HG03432 (cell line): ENCODE measurements around the gene POR.

Source experiments
- ATAC-seq: cut with Tn5 transposase; IDR thresholded peaks from one replicate; pipeline ENCODE4 v1.9.1; 2021; ENCODE audit warnings: mild to moderate bottlenecking, moderate library complexity; ENCODE audit not compliant: unreplicated experiment

The POR gene

DNA sequence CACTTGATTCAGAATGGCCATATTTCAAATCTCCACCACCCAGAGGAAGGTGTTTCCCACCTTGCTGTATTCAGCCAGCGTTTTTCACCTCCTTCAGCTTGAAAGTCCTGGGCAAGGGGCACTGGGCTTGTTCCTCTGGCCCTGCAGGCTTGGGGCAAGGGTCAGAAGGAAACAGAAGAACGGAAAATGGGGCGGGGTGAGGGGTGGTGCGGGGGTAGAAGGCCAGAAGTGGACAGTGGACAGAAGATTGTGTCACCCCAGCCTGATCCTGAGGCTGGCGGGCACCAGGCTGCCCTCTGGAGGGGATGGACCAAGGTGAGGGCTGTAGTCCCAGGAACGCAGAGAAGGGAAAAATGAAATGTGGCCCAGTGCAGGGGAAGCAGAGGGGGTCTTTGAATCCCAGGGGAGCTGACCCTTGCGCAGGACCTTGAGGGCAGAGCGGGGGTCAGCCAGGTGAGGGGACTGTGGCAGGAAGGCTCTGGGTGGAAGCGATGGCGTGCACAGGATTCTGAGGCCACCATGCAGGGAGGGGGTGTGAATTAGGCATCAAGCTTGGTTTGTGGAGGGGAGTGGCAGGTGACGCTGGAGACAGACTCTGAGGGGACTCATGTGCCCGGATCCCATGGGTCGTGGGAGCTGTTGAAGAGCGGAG, 56.5 kb downstream of the POR start:
- no peak for ATAC-seq

DNA sequence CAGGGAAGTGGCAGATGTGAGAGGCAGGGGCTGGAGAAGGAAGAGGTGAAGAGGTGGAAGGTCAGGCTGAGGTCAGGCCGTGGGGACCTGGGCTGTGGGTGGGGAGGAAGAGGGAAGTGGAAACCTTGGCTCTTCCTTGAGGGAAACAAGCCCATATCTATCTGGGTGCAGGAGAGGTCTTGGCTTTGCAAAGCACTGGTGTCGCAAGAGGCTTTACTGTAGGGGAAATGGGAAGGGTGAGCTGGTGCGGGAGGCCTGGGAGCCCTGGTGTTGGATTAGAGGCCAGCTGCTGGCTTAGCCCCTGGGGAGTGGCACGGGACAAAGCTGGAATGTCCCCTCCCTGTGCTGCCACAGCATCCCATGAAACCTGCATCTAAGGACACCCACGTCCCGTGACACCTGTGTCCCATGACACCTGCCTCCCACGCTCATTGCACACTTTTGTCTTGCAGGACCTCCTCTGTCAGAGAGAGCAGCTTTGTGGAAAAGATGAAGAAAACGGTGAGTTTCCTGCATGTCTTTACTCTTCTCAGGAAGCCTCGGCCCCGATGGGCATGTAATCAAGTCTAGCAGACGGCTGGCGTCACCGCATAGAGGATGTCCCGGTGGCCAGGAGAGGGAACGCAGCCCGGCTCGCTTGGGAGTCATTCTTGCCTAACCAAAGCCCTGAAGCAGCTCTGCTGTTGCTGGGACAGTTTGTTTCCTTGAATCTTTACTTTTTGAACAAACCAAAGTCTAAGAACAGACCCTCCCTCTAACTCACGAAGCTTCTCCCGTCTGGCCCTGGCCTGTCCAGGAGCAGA, 57.2 kb downstream of the POR start:
- ATAC-seq, result no peak

DNA sequence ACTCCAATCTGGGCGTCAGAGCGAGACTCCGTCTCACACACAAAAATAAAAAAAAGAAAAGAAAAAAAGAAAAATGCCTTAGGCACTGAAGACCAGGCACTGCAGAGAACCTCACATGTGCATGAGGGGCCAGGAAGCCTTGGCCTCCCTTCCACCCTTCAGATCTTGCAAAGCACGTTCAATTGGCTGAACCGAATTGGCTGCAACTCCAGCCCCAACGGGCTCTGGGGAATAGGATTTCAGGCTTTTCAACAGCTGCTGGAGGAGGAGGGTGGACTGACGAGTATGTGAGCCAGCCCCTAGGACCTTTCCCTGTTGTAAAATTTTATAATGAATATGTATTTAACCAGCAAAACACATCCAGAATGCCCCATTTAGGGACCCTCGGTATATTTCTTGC, 62.8 kb downstream of the POR start:
- ATAC-seq, result no peak

DNA sequence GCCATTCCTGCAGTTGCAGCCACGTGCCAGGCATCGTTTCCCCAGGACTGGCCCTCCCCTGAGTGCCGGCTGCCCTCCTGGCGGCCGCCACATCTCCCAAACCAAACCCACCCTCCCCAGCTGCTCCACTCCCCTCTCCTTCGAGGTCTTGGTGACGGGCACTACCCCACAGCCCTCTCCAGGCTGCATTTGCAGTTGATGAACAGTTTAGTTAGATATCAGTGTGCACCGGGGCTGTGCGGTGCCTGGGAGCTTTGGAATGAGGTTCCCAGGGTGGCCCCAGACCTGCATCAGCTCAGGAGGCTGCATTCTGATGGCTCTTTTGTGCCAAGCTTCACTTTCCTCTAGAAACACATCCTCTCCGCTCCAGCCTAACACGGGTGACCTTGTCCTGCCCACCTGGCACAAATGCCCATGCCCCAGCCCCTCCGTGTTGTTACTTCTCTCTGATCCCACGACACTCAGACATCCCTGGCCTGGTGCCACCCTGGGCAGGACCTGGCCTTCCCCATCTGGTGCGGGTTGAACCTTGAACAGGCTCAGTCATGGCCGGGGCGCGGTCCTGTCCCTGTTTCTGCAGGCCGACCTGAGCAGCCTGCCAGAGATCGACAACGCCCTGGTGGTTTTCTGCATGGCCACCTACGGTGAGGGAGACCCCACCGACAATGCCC, 64.9 kb downstream of the POR start:
- no peak for ATAC-seq

DNA sequence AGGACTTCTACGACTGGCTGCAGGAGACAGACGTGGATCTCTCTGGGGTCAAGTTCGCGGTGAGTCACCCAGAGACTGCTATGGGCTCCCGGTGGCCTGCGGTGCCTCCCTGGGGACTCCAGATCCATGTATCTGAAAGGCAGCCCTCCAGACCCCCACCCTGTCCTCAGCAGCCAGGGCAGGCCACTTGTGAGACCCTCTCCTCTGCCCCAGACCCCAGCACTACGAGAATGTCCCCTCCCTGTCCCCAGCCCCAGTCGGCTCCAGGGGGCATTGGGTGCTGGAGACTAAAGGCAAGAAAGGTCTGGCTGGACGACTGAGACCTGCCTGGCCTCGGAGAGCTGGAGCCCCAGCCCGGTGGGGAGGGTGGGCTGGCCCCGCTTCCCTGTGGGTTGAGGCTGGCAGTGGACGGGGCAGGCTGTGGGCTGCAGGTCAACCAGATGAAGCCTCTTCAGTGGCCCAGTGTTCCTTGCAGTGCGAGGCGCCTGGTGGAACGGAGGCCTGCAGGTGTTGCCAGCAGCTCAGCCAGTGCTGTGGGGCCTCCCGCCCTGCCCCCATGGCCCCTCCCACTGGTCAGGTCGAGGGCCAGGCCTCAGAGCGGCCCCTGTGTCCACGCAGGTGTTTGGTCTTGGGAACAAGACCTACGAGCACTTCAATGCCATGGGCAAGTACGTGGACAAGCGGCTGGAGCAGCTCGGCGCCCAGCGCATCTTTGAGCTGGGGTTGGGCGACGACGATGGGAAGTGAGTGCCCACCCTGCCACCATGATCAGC, 65.7 kb downstream of the POR start:
- ATAC-seq, result no peak

DNA sequence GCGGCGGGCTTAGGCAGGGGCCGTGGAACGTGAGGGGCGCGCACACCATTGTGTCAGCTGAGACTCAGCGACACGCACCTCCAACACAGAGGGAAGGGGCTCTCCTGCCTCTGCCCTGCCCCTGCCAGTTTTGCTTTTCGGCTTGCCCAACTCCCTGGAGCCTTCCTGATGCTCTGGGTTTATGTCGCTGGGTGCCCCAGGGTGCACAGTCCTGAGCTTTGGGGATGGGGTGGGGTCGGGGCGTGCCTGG, 66.2 kb downstream of the POR start:
- ATAC-seq, result no peak

DNA sequence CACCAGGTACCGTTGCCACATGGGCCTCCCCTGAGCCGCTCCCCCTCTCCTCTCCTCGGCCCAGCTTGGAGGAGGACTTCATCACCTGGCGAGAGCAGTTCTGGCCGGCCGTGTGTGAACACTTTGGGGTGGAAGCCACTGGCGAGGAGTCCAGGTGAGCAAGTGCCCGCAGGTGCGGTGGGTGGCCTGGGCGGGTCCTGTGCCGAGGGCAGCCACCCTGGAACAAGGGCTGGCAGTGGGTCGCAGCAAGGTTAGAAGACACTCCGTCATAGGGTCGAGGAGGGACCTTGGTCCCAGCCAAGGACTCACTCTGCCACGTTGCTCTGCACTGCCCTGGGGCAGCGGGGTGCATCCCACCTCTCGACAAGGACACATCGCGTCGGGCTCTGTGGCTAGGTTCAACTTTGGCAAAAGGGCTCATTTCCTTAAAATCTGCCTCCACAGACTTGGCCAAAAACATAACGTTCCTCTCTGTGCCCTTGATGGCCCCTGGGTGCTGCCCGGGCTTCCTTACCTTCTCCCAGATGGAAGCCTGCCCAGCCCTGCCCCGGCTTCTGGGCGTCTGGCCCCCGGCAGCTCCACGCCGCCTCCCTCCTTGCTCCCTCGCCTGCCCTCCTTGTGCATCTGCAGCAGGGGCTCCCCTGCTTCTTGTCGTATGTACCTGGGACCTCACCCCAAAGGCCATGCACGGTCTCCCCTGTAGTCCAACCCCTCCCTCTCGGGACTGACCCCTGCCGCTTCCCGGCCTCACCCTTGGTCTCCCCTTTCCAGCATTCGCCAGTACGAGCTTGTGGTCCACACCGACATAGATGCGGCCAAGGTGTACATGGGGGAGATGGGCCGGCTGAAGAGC, 66.7 kb downstream of the POR start:
- ATAC-seq, result no peak

DNA sequence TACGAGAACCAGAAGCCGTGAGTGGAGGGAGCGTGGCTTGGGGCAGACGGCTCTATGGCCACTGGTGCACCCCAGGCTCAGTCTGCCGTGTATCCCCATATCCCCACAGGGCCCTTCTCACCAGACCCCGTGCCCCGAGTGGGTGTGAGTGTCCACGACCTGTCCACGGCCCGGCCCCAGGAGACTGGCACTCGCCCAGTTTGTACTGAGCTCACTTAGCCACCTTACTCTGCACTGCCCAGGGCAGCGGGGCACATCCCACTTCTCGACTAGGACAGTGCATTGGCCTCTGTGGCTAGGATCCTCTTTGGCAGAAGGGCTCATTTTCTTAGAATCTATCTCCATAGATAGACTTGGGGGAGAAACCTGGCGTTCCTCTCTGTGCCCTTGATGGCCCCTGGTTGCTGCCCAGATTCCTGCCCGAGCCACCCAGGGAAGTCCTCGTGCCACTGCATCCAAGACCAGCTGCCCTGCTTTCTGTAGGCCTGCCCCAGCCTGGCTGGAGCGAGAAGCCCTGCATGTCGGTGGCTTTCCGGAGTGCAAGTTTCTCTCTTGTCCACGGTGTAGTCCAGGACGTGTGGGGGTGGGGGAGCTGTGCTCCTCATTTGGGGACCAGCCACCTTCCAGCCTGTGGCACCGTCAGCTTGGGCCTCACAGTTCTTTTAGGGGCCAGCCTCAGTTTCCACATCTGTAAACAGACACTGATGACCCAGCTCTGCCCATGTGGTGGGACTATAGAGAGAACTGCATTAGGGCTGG, 67.5 kb downstream of the POR start:
- no peak for ATAC-seq

DNA sequence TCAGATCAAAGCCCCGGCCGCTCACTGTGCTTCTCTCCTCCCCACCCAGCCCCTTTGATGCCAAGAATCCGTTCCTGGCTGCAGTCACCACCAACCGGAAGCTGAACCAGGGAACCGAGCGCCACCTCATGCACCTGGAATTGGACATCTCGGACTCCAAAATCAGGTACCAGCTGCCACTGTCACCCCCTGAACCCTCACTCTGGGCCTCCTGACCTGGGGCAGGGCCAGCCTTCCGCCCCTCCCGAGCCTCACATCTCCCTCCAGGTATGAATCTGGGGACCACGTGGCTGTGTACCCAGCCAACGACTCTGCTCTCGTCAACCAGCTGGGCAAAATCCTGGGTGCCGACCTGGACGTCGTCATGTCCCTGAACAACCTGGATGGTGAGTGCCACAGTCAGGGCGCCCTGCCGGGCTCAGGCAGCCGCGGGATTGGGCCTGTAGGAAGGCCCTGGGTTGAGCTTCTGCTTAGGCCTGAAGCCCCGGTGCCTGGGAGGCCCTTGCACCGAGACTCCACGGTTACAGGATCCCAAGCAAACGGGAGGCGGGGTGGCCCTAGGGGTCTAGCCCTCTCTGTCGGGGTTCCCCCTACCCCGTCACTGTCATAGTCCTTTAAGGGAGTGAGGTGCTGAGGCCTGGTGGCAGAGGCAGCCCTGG, 68.6 kb downstream of the POR start:
- no peak for ATAC-seq

DNA sequence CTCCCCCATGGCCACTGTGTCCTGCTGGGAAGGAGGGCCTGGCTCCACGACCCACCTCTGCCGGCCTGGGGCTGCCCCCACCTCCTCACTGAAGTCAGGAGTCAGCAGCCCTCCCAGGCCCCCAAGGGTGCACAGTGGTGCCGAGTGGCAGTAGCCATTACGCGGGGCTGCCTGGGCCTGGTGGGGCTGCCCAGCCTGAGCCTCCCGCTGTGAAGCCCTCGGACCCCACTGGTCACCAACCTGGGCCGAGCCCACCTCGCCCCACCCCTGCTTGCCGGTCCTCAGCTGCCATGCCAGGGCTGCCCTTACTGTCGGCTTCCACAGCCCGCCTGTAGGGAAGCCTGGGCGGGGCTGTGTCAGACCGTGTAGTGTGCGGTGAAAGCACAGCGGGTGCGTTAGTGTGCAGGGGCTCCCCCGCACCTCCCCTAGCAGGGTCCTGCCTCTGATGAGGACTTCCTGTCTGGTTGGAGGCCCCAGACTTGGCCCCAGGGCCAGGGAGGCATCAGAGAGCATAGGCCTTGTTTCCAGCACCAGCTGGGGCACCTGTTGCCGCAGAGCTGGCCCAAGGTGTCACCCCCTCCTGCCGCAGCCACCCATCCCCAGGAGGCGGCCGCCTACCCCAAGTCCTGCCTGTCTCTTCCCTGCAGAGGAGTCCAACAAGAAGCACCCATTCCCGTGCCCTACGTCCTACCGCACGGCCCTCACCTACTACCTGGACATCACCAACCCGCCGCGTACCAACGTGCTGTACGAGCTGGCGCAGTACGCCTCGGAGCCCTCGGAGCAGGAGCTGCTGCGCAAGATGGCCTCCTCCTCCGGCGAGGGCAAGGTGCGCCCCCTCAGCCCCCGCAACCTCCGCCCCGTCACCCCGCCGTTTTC, 69.4 kb downstream of the POR start:
- ATAC-seq, result no peak

DNA sequence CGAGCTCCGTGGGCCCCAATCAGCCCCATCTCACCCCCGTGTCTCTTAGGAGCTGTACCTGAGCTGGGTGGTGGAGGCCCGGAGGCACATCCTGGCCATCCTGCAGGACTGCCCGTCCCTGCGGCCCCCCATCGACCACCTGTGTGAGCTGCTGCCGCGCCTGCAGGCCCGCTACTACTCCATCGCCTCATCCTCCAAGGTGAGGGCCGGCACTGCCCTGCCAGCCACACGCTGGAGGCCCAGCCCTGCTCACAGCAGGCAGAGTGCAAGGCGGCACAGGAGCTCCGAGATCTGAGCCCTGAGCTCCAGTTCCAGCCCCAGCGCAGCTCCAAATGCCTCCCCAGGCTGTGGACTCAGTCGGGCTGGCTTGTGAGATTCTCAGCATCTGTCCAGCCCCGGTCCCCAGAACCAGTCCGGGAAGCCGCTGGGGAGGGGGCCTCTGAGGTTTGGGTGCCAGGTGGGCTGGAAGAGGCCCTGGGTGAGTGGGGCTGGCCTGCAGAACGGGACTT, 70.1 kb downstream of the POR start:
- ATAC-seq, result no peak

DNA sequence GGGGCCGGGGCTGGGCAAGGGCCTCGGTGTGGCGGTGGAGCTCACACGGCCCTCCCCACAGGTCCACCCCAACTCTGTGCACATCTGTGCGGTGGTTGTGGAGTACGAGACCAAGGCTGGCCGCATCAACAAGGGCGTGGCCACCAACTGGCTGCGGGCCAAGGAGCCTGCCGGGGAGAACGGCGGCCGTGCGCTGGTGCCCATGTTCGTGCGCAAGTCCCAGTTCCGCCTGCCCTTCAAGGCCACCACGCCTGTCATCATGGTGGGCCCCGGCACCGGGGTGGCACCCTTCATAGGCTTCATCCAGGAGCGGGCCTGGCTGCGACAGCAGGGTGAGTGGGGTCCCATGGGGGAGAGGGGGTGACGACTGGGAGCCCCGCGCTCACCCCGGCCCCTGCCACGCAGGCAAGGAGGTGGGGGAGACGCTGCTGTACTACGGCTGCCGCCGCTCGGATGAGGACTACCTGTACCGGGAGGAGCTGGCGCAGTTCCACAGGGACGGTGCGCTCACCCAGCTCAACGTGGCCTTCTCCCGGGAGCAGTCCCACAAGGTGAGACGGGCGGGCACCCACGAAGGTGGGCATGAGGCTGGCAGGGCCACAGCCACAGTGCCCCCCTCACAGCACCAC, 70.7 kb downstream of the POR start:
- no peak for ATAC-seq

DNA sequence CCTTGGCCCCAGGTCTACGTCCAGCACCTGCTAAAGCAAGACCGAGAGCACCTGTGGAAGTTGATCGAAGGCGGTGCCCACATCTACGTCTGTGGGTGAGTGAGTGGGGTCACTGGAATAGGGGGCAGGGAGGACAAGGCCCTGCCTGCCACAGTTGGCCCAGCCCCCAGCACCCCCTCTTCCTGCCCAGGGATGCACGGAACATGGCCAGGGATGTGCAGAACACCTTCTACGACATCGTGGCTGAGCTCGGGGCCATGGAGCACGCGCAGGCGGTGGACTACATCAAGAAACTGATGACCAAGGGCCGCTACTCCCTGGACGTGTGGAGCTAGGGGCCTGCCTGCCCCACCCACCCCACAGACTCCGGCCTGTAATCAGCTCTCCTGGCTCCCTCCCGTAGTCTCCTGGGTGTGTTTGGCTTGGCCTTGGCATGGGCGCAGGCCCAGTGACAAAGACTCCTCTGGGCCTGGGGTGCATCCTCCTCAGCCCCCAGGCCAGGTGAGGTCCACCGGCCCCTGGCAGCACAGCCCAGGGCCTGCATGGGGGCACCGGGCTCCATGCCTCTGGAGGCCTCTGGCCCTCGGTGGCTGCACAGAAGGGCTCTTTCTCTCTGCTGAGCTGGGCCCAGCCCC, 71.3 kb downstream of the POR start:
- ATAC-seq, result no peak

DNA sequence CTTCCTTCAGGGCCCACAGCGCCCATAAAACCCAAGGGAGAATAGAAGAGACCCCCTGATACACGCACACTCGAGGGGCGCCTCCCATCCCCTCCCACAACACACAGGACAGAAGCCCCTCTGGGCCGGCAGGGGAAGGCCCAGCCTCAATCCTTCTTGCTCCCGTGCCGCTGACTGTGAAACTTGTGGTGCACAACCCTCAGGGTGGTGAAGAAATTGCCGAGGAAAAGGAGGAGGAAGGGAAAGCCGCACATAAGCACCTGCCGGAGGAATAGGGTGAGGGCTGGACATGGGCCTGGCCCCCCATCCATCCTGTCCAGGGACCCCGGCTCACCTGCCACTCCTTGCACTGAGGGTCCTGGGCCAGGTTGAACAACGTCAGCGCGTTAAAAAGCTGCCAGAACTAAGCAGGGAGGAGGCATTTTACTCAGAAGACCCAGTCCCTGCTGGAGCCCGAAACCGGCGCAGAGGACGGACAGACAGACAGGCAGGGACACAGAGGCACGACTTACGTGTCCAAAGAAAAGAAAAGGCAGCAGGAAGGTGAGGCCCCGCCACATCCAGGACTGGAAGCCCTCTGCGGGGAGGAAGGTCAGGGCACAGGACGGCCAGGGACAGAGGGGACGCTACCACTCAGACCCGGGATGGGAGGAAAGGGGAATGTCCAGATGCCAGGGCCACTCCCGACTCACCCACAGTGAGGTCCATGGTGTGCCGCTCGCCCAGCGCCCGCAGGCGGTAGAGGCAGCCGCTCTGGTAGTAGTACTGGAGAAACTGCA, 72.3 kb downstream of the POR start:
- ATAC-seq, result no peak

DNA sequence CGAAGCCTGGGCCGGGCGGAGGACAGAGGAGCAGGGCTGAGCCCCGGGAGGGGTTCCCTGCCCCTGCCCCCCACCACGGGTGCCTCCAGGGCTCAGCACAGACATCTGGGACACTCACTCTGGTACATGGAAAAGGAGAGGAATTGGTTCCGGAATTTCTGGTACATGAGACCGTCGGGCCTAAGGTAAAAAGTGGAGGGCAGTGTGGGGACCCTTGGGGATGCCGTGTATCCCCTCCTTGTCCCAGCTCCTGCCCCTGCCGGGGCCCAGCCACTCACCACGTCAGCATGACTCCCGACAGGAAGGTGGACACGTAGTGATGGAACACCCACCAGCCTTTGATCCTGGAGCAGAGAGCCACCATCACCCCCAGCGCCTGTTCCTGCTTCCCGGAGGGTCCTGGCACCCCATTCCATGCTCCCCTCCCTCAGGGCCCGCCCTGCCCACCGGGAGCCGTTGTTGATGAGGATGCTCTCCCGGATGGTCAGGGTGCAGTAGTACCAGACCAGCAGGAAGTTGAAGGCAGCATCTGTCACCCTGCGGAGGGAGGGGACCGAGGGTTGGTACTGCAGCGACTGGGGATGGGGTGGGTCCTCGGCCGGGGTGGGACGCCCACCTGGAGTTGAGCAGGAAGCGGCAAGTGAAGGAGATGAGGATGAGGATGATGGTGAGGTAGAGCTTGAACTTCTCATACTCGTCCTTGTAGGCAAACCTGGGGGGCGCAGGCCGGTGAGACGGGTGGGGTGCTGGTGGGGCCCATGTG, 73.0 kb downstream of the POR start:
- ATAC-seq, result no peak
